OCI-LY1 (cell line): ENCODE results near the gene ERLIN1.

Experiments used
- H2AFZ ChIP-seq: fragments of 200-600 bp; sonication (generic), shearing (Covaris generic); 2 replicates; pipeline ENCODE4 v1.6.0; 2014; ENCODE audit warnings: antibody characterized with exemption, mild to moderate bottlenecking, low read length
- H3F3A ChIP-seq: fragments of 200-600 bp; sonication (generic), shearing (Covaris generic); 2 replicates; pipeline ENCODE4 v1.6.0; 2014; ENCODE audit warnings: mild to moderate bottlenecking, antibody characterized with exemption, low read length, moderate library complexity; ENCODE audit not compliant: insufficient read depth
- H3K27ac ChIP-seq: fragments of 200-600 bp; sonication (generic); 2 replicates; pipeline ENCODE4 v1.5.1; 2014; ENCODE audit warnings: low read length, mixed run types, mild to moderate bottlenecking, low read depth; ENCODE audit not compliant: poor library complexity, severe bottlenecking
- H3K27me3 ChIP-seq: fragments of 200-600 bp; sonication (generic); 2 replicates; pipeline ENCODE4 v1.6.0; 2014; ENCODE audit warnings: antibody characterized with exemption, mild to moderate bottlenecking, low read length, moderate library complexity; ENCODE audit not compliant: insufficient read depth
- H3K36me3 ChIP-seq: fragments of 200-600 bp; sonication (generic); 2 replicates; pipeline ENCODE4 v1.6.1; 2014; ENCODE audit warnings: mild to moderate bottlenecking, antibody characterized with exemption, low read length, moderate library complexity, mixed read lengths; ENCODE audit not compliant: insufficient read depth
- H3K4me1 ChIP-seq: fragments of 200-600 bp; sonication (generic); 2 replicates; pipeline ENCODE4 v1.5.1; 2014; ENCODE audit warnings: mild to moderate bottlenecking, low read length, moderate library complexity; ENCODE audit not compliant: insufficient read depth, severe bottlenecking
- H3K4me2 ChIP-seq: fragments of 200-600 bp; sonication (generic), shearing (Covaris generic); 2 replicates; pipeline ENCODE4 v1.6.1; 2014; ENCODE audit warnings: low read length
- H3K4me3 ChIP-seq: fragments of 200-600 bp; sonication (generic); 2 replicates; pipeline ENCODE4 v1.5.1; 2014; ENCODE audit warnings: low read length, low read depth, mild to moderate bottlenecking, mixed read lengths; ENCODE audit not compliant: poor library complexity, severe bottlenecking
- H3K79me2 ChIP-seq: fragments of 200-600 bp; shearing (Covaris generic); 2 replicates; pipeline ENCODE4 v1.6.1; 2016; ENCODE audit warnings: mixed run types, low read length, mixed read lengths; ENCODE audit not compliant: insufficient read depth
- H3K9ac ChIP-seq: fragments of 200-600 bp; sonication (generic), shearing (Covaris generic); 2 replicates; pipeline ENCODE4 v1.6.1; 2014; ENCODE audit warnings: mild to moderate bottlenecking, low read length, mixed read lengths
- H3K9me2 ChIP-seq: fragments of 200-600 bp; sonication (generic), shearing (Covaris generic); 2 replicates; pipeline ENCODE4 v1.6.1; 2014; ENCODE audit warnings: low read depth, mild to moderate bottlenecking, low read length, mixed read lengths
- H3K9me3 ChIP-seq: fragments of 200-600 bp; shearing (Covaris generic); 2 replicates; pipeline ENCODE4 v1.6.1; 2014; ENCODE audit warnings: low read length, mixed read lengths
- H4K20me1 ChIP-seq: fragments of 200-600 bp; sonication (generic), shearing (Covaris generic); 2 replicates; pipeline ENCODE4 v1.6.0; 2016; ENCODE audit warnings: mild to moderate bottlenecking, low read length; ENCODE audit not compliant: insufficient read depth
- EZH2 ChIP-seq: fragments of 200-600 bp; sonication (generic), shearing (Covaris generic); IDR thresholded peaks from 2 replicates; pipeline ENCODE4 v1.8.0; 2017; ENCODE audit warnings: borderline replicate concordance, mixed run types, mild to moderate bottlenecking, antibody characterized with exemption, low read length, moderate library complexity, mixed read lengths
- TF ChIP-seq, protein P1 (sequence below): fragments of 200-600 bp; sonication (generic), shearing (Covaris generic); IDR thresholded peaks from 2 replicates; pipeline ENCODE4 v1.5.1; 2017; ENCODE audit warnings: mild to moderate bottlenecking, antibody characterized with exemption, low read length, moderate library complexity, mixed read lengths

ERLIN1 gene

DNA sequence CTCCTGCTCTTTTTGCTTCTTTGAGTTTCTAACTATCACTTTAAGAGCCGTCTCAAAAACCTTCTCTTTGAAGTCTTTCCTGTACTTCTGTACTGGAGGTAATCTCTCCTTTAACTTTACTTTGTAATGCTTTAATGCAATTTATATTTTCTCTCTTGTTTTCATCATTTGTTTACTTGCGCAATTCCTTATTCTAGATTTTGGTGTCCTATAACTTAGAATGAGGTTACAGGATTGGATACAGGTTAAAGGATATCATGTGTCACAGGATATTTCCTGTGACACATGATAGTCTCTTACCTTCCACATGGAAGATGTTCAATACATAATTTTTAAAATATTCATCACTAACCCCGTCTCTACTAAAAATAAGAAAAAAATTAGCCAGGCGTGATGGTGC lies 61.7 kb downstream of the ERLIN1 start:
- Histone ChIP-seq H3F3A (no peaks in the 10 kb centered on the region), H4K20me1 (no peaks in the 10 kb centered on the region), H3K4me3 (no peak overlapping the region), H3K9me3 (no peaks in the 10 kb centered on the region), H3K79me2 (no peaks in the 10 kb centered on the region), H3K4me1 (no peaks in the 10 kb centered on the region), H3K27ac (no peak overlapping the region), H3K9ac (no peak overlapping the region), H3K27me3 (no peaks in the 10 kb centered on the region), H2AFZ (no peak overlapping the region), H3K4me2 (no peak overlapping the region), H3K9me2 (no peaks in the 10 kb centered on the region), H3K36me3 (no peaks in the 10 kb centered on the region)
- TF ChIP-seq, protein P1, sequence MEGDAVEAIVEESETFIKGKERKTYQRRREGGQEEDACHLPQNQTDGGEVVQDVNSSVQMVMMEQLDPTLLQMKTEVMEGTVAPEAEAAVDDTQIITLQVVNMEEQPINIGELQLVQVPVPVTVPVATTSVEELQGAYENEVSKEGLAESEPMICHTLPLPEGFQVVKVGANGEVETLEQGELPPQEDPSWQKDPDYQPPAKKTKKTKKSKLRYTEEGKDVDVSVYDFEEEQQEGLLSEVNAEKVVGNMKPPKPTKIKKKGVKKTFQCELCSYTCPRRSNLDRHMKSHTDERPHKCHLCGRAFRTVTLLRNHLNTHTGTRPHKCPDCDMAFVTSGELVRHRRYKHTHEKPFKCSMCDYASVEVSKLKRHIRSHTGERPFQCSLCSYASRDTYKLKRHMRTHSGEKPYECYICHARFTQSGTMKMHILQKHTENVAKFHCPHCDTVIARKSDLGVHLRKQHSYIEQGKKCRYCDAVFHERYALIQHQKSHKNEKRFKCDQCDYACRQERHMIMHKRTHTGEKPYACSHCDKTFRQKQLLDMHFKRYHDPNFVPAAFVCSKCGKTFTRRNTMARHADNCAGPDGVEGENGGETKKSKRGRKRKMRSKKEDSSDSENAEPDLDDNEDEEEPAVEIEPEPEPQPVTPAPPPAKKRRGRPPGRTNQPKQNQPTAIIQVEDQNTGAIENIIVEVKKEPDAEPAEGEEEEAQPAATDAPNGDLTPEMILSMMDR = no peak
- TF ChIP-seq EZH2 = no peak

DNA sequence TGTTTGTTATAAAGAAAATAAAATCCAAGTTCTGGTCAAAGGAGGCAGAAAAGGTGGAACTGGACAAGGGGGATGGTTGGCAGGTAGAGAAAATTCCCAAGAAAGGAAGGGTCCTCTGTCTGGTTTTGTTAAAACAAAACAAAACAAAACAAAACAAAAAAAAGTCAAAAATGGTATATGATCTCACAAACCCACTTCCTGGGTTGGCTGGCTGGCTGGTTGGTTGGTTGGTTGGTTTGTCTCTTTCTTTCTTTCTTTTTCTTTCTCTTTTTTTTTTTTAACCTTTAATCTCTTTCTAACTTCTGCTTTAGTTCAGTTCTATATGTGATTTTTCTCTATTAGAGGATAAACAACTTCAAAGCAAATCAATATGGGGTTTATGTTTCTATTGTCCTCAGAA lies 63.0 kb downstream of the ERLIN1 start:
- H3K27ac ChIP-seq = no peak overlapping the region
- H2AFZ ChIP-seq = no peak overlapping the region
- no peaks in the 10 kb centered on the region for H3K79me2 ChIP-seq
- no peaks in the 10 kb centered on the region for H3K27me3 ChIP-seq
- no peaks in the 10 kb centered on the region for H3K4me1 ChIP-seq
- no peak for TF ChIP-seq EZH2
- TF ChIP-seq, protein P1 = no peak
- no peaks in the 10 kb centered on the region for H3K9me3 ChIP-seq
- H3F3A ChIP-seq = no peaks in the 10 kb centered on the region
- H3K9ac ChIP-seq = no peak overlapping the region
- H3K36me3 ChIP-seq = no peaks in the 10 kb centered on the region
- H3K4me3 ChIP-seq = no peak overlapping the region
- no peak overlapping the region for H3K4me2 ChIP-seq
- H4K20me1 ChIP-seq = no peaks in the 10 kb centered on the region
- no peaks in the 10 kb centered on the region for H3K9me2 ChIP-seq

DNA sequence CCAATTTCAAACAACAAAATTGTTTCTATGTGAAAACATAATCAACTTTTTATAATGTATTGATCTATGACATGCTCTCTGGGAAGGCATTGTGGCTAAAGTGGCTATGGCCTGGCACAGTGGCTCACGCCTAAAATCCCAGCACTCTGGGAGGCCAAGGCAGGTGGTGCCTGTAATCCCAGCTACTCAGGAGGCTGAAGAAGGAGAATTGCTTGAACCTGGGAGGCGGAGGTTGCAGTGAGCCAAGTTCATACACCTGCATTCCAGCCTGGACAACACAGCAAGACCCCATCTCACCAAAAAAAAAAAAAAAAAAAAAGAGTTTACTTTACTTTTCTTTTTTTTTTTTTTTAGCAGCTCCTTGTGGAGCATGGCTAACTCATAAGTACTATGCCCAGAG lies 65.3 kb downstream of the ERLIN1 start:
- H3K27ac ChIP-seq = no peak overlapping the region
- TF ChIP-seq, protein P1 = no peak
- TF ChIP-seq EZH2 = no peak
- H2AFZ ChIP-seq = no peak overlapping the region
- H3K9me3 ChIP-seq = no peaks in the 10 kb centered on the region
- H3K9ac ChIP-seq = no peak overlapping the region
- H3K4me1 ChIP-seq = no peaks in the 10 kb centered on the region
- H4K20me1 ChIP-seq = no peaks in the 10 kb centered on the region
- H3K36me3 ChIP-seq = no peaks in the 10 kb centered on the region
- no peaks in the 10 kb centered on the region for H3K79me2 ChIP-seq
- no peaks in the 10 kb centered on the region for H3K27me3 ChIP-seq
- no peak overlapping the region for H3K4me3 ChIP-seq
- no peaks in the 10 kb centered on the region for H3F3A ChIP-seq
- H3K9me2 ChIP-seq = no peaks in the 10 kb centered on the region
- H3K4me2 ChIP-seq = no peak overlapping the region
